HEK293T (cell line): Measurements from ENCODE around the gene COL23A1.
A peak's percentile ranks its signal among the peaks of the same experiment; 100 is the strongest.

Experiments
- CTCF ChIA-PET: fragments of 350-600 bp; formaldehyde crosslinking; extraction: SDS; loops from one replicate; lab custom pipeline; 2021; ENCODE audit warnings: antibody characterized with exemption, inconsistent platforms; lab: Yijun Ruan, JAX
- POLR2A ChIA-PET: fragments of 350-600 bp; formaldehyde crosslinking; extraction: SDS; loops from one replicate; lab custom pipeline; 2020; ENCODE audit warnings: antibody characterized with exemption, inconsistent platforms; lab: Yijun Ruan, JAX
- DNase-seq: peaks from one replicate; pipeline ENCODE4 v3.0.0; 2012; ENCODE audit warnings: mixed read lengths; ENCODE audit errors: extremely low spot score
- ARNT ChIP-seq: fragments of 450-650 bp; IDR thresholded peaks from 2 replicates; pipeline ENCODE4 v1.6.1; 2017; ENCODE audit warnings: mild to moderate bottlenecking
- BHLHE40 ChIP-seq: fragments of 450-650 bp; IDR thresholded peaks from 2 replicates; pipeline ENCODE4 v1.6.1; 2016; ENCODE audit warnings: mild to moderate bottlenecking, moderate library complexity, borderline replicate concordance
- CTBP1 ChIP-seq: fragments of 450-650 bp; IDR thresholded peaks from 2 replicates; pipeline ENCODE4 v1.6.1; 2016; ENCODE audit warnings: borderline replicate concordance
- ELF4 ChIP-seq: fragments of 450-650 bp; IDR thresholded peaks from 2 replicates; pipeline ENCODE4 v1.6.1; 2017; ENCODE audit warnings: antibody characterized with exemption
- FOXA1 ChIP-seq: fragments of 450-650 bp; IDR thresholded peaks from 2 replicates; pipeline ENCODE4 v1.6.1; 2016; ENCODE audit warnings: mild to moderate bottlenecking
- FOXK2 ChIP-seq: fragments of 450-650 bp; IDR thresholded peaks from 2 replicates; pipeline ENCODE4 v1.6.1; 2016; ENCODE audit warnings: mild to moderate bottlenecking
- FOXM1 ChIP-seq: fragments of 450-650 bp; IDR thresholded peaks from 2 replicates; pipeline ENCODE4 v1.6.1; 2017; ENCODE audit warnings: mild to moderate bottlenecking, borderline replicate concordance
- HDGF ChIP-seq: fragments of 450-650 bp; IDR thresholded peaks from 2 replicates; pipeline ENCODE4 v1.6.1; 2017; ENCODE audit warnings: antibody characterized with exemption, borderline replicate concordance
- L3MBTL2 ChIP-seq: fragments of 450-650 bp; conservative IDR thresholded peaks from 2 replicates; pipeline ENCODE4 v1.6.1; 2016; ENCODE audit warnings: mild to moderate bottlenecking
- LEF1 ChIP-seq: fragments of 450-650 bp; IDR thresholded peaks from 2 replicates; pipeline ENCODE4 v1.6.1; 2017; ENCODE audit warnings: mild to moderate bottlenecking, borderline replicate concordance
- NFRKB ChIP-seq: fragments of 450-650 bp; IDR thresholded peaks from 2 replicates; pipeline ENCODE4 v1.6.1; 2016; ENCODE audit warnings: mild to moderate bottlenecking, moderate library complexity
- PKNOX1 ChIP-seq: fragments of 450-650 bp; IDR thresholded peaks from 2 replicates; pipeline ENCODE4 v1.6.1; 2016
- SP1 ChIP-seq: fragments of 450-650 bp; IDR thresholded peaks from 2 replicates; pipeline ENCODE4 v1.6.1; 2017
- SUZ12 ChIP-seq: fragments of 450-650 bp; IDR thresholded peaks from 2 replicates; pipeline ENCODE4 v1.6.1; 2016; ENCODE audit warnings: mild to moderate bottlenecking
- TARDBP ChIP-seq: fragments of 450-650 bp; IDR thresholded peaks from 2 replicates; pipeline ENCODE4 v1.6.1; 2016
- ZNF384 ChIP-seq: fragments of 450-650 bp; IDR thresholded peaks from 2 replicates; pipeline ENCODE4 v1.6.1; 2016

The COL23A1 gene

GRCh38 chr5:178415353-178415752, 174.8 kb downstream of the COL23A1 start:
- POLR2A ChIA-PET, result no interaction called here
- CTCF ChIA-PET, result no interaction called here
- DNase-seq, result no peak
- no peak for TF ChIP-seq ELF4
- no peak for TF ChIP-seq FOXA1
- TF ChIP-seq ARNT, result no peak
- TF ChIP-seq TARDBP, result no peak
- TF ChIP-seq LEF1, result no peak
- no peak for TF ChIP-seq SP1

GRCh38 chr5:178413988-178414387, 176.2 kb downstream of the COL23A1 start:
- TF ChIP-seq L3MBTL2 (no peak), PKNOX1 (peak; percentile 57)
- POLR2A ChIA-PET, result no interaction called here
- DNase-seq, result no peak
- CTCF ChIA-PET, result no interaction called here

- no peak for TF ChIP-seq ELF4
- no peak for TF ChIP-seq FOXK2
- no peak for TF ChIP-seq PKNOX1
- no peak for TF ChIP-seq SUZ12
- TF ChIP-seq L3MBTL2, result no peak
- TF ChIP-seq LEF1, result no peak
- no peak for TF ChIP-seq FOXA1
- no peak for TF ChIP-seq FOXM1
- no peak for TF ChIP-seq SP1
- no peak for TF ChIP-seq BHLHE40
- TF ChIP-seq ARNT, result no peak
- TF ChIP-seq NFRKB, result no peak
- no peak for TF ChIP-seq ZNF384
- no peak for TF ChIP-seq CTBP1
- TF ChIP-seq TARDBP, result no peak
- TF ChIP-seq HDGF, result no peak
- ChIA-PET POLR2A (no interaction called here), CTCF (no interaction called here)
- no peak for DNase-seq
These were observed 179.1 kb downstream of the COL23A1 start for GRCh38 chr5:178411083-178411482.

- DNase-seq, result no peak
- TF ChIP-seq ELF4 (no peak), HDGF (no peak), PKNOX1 (no peak), FOXA1 (no peak), CTBP1 (no peak), FOXM1 (no peak), ARNT (no peak), LEF1 (no peak), TARDBP (no peak), NFRKB (no peak), SUZ12 (no peak), FOXK2 (no peak), BHLHE40 (no peak), L3MBTL2 (no peak), SP1 (no peak)
- POLR2A ChIA-PET, result no interaction called here
- CTCF ChIA-PET, result no interaction called here
These were observed 182.5 kb downstream of the COL23A1 start for GRCh38 chr5:178407646-178408045.

- TF ChIP-seq ELF4, result no peak
- no peak for TF ChIP-seq BHLHE40
- no peak for TF ChIP-seq L3MBTL2
- TF ChIP-seq HDGF, result no peak
- TF ChIP-seq LEF1, result no peak
- no peak for TF ChIP-seq CTBP1
- no peak for TF ChIP-seq ZNF384
- no peak for TF ChIP-seq FOXA1
- TF ChIP-seq SP1, result no peak
- POLR2A ChIA-PET, result no interaction called here
- DNase-seq, result no peak
- CTCF ChIA-PET, result no interaction called here
These were observed 185.2 kb downstream of the COL23A1 start for GRCh38 chr5:178404987-178405386.

GRCh38 chr5:178403956-178404600, 186.1 kb downstream of the COL23A1 start:
- no peak for DNase-seq
- POLR2A ChIA-PET, result no interaction called here
- CTCF ChIA-PET, result interaction anchor here (0.6 kb wide), 1 partner anchor 157 kb away, joined by 4 read pairs; no protein-coding TSS in a partner anchor
- TF ChIP-seq PKNOX1, result no peak
- no peak for TF ChIP-seq ARNT
- no peak for TF ChIP-seq ELF4
- TF ChIP-seq NFRKB, result no peak
- no peak for TF ChIP-seq HDGF
- no peak for TF ChIP-seq LEF1
